ENCODE measurements around the gene NEK8. TPM values are rescaled to one million over a fixed set of nuclear protein-coding genes. Genes with fewer than 3 reads are reported as not detected.

The NEK8 gene
- total RNA-seq, 1 donor from 2014 or later: 3.2 TPM

DNA sequence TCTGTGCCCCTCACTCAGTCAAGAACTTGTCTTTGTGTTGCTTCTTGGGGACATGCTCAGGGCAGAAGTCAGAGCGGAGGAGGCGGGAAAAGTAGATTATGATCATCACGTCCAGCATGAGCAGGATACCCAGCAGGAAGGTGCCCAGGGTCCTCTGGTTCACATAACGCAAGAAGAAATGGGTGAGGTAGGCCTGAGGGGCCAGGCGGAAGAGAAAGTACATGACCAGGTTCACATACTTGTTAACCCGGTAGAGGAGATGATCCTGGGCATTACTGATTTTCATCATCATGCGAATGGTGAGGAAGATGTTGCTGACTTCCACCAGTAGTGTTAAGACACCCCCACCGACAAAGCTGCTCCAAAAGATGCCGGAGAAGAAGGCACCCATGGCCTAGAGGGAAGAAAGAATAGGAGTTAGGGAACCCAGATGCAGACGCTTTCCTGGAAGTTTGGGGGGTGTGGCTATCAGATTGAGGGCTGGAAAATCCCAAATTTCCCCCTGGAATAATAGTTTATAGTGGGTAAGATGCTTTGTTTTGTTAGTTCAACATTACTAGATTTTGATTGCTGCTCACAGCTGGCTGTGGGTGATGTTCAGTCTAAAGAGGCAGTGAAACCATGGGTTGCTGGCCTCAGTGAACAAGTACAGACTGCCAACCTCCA, 4.0 kb upstream of the NEK8 start:
- Histone ChIP-seq H3K36me3 (peaks cover 24 to 36% of the 10 kb centered on the region in 2 donors), H3K27ac (peak overlapping the region; percentile 66 to 93), H3K4me1 (peaks cover 17 to 36% of the 10 kb centered on the region in 2 donors), H3K9me3 (no peaks in the 10 kb centered on the region), H3K4me3 (peak overlapping the region in 1 of 2 donors; percentile 83), H3K27me3 (no peaks in the 10 kb centered on the region)
- no peak for DNase-seq (ENCODE audit: low spot score in 2 of 2)
- intact Hi-C loops (cut with DNase I): loop anchor here (5.0 to 10.0 kb wide), 3 partner anchors 38 to 390 kb away; partner anchors contain the start of gene FLOT2
- TF ChIP-seq, protein P1, sequence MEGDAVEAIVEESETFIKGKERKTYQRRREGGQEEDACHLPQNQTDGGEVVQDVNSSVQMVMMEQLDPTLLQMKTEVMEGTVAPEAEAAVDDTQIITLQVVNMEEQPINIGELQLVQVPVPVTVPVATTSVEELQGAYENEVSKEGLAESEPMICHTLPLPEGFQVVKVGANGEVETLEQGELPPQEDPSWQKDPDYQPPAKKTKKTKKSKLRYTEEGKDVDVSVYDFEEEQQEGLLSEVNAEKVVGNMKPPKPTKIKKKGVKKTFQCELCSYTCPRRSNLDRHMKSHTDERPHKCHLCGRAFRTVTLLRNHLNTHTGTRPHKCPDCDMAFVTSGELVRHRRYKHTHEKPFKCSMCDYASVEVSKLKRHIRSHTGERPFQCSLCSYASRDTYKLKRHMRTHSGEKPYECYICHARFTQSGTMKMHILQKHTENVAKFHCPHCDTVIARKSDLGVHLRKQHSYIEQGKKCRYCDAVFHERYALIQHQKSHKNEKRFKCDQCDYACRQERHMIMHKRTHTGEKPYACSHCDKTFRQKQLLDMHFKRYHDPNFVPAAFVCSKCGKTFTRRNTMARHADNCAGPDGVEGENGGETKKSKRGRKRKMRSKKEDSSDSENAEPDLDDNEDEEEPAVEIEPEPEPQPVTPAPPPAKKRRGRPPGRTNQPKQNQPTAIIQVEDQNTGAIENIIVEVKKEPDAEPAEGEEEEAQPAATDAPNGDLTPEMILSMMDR (IDR thresholded peaks at IDR 0.05): no peak

DNA sequence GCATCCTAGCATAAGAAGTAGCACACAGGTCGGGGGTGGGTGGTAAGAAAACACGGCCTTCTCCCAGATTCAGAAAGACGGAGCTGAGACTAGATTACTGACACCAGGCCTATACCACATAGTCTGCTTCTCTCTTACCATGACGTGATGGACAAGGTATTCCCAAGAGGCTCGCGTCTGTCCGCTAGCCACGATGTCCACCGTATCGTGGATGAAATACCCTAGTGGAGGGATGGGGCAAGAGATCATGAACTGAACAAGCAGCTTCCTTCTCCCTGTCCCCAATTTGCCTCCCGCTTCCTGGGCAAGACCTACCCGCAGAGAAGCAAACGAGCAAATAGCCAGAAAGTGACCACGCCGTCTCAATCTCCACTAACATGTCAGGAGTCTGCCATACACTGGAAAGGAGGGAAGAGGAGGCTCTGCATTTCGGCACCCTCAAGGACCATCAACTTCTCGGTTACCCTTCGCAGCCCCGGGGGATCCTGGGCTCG, 3.4 kb upstream of the NEK8 start:
- intact Hi-C loops (cut with DNase I): loop anchor here (5.0 to 10.0 kb wide), 3 partner anchors 37 to 390 kb away; partner anchors contain the start of gene FLOT2
- Histone ChIP-seq H3K4me3 (peak overlapping the region; percentile 53 to 83), H3K4me1 (peaks cover 17 to 36% of the 10 kb centered on the region in 2 donors), H3K9me3 (no peaks in the 10 kb centered on the region), H3K36me3 (peaks cover 24 to 36% of the 10 kb centered on the region in 2 donors), H3K27ac (peak overlapping the region; percentile 66 to 93), H3K27me3 (no peaks in the 10 kb centered on the region)
- DNase-seq (ENCODE audit: low spot score in 2 of 2): no peak
- TF ChIP-seq, protein P1 (IDR thresholded peaks at IDR 0.05): no peak

DNA sequence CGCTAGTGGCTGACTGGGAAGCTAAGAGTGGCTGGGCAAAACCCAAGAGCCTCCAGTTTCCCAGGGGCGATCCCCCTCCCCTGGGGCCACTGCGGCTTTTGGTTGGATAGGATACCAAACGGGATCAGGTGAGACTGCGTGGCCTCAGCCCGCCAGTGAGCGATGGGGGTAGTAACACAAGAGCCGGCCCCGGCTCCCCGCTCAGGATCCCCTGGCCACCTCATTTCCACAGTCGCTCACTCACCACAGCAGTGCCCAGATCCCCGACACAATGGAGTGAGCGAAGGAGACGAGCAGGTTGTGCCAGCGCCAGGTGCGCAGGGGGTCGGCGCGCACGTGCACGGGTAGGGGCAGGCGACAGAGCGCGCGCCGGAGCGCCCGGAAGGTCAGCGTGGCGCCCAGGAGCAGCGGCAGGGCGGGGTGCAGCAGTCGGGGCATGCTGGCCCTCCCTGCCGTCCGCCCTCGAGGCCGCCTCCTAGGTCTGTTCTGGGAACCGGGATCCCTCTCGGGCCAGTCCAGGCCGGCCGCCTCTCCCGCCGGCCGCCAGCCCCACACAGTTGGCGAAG, 2.8 kb upstream of the NEK8 start:
- Histone ChIP-seq H3K9me3 (no peaks in the 10 kb centered on the region), H3K27ac (peak overlapping the region; percentile 66 to 93), H3K36me3 (peaks cover 24 to 36% of the 10 kb centered on the region in 2 donors), H3K4me3 (peak overlapping the region; percentile 53 to 83), H3K27me3 (no peaks in the 10 kb centered on the region), H3K4me1 (peaks cover 17 to 30% of the 10 kb centered on the region in 2 donors)
- TF ChIP-seq, protein P1 (IDR thresholded peaks at IDR 0.05): no peak
- no peak for DNase-seq (ENCODE audit: low spot score in 2 of 2)
- intact Hi-C loops (cut with DNase I): loop anchor here (2.0 to 10.0 kb wide), 5 partner anchors 37 to 389 kb away; partner anchors contain the start of gene FLOT2

DNA sequence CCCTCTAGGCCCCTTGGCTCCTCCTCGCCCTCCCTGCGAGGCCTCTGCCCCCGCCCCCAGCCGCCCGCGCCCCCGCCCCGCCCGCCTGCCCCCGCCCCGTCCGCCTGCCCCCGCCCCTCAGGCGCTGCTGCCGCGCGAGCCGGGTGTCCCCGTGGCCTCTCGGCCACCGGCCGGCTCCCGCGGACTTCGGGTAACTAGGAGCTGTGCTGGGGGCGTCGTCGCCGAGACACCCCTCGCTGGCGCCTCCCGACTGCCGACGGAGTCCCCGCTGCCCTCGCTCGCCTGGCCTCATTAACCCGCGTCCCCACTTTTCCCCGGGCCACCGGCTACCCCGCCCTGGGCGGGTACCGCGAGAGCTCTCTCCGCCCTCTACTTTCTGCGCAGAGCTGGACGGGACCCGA, 2.4 kb upstream of the NEK8 start, which contains the start of gene TLCD1:
Gene TLCD1 (minus strand): TSS at position 8 of the 401 bp plus-strand sequence. CDS start 136 bp downstream, outside the sequence.
- Histone ChIP-seq H3K36me3 (peaks cover 24 to 35% of the 10 kb centered on the region in 2 donors), H3K9me3 (no peaks in the 10 kb centered on the region), H3K27ac (peak within 1 kb of the TSS; percentile 93 to 95), H3K4me3 (peak within 1 kb of the TSS; percentile 53 to 83), H3K4me1 (peaks cover 13 to 26% of the 10 kb centered on the region in 2 donors), H3K27me3 (no peaks in the 10 kb centered on the region)
- TF ChIP-seq, protein P1 (IDR thresholded peaks at IDR 0.05): no peak
- intact Hi-C loops (cut with DNase I): loop anchor here (2.0 to 10.0 kb wide), 5 partner anchors 36 to 389 kb away; partner anchors contain the start of gene FLOT2
- peak in 1 of 2 donors; percentile 80 for DNase-seq (ENCODE audit: low spot score in 2 of 2)

DNA sequence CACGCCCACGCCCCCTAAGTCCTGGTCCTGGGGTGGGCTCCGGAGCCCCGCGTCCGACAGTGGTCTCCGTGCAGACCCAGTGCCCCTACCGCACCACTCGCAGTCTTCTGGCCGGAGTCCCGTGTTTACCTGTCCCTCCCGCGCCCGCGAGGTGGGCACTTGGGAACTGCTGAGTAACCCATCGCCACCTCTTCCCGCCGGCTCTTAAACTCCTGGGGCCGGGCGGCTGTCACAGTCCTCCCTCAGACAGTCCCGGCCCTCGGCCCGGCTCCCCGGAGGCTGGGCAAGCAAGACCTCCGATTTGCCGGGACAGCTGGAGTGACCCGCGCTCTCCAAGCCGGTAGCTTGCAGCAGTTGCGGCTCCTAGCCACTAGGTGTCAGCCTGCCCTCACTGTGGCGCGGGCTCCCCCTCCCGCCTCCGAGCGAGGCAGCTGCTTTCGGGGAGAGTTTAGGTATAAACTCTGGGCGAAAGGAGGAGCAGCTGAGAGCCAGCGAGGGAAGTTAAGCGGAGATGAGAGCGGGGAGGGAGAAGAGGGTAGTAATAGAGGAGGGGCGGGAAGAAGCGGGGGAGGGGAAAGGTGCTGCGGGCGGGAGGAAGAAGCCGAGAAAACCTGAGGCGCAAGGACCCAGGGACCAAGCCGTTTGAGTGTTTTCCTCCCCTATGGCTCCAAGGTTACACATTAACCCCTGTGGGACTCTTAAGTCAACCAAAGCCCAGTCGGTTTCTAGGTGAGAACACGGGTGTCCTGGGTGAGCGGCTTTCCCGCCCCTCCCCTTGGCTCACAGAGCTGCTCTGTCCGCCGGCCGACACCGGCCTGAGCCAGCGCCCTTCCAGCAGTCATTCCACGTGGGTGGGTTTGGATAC, 1.7 kb upstream of the NEK8 start:
- Histone ChIP-seq H3K9me3 (no peaks in the 10 kb centered on the region), H3K27me3 (no peaks in the 10 kb centered on the region), H3K4me3 (peak overlapping the region; percentile 53 to 83), H3K36me3 (peaks cover 24 to 29% of the 10 kb centered on the region in 2 donors), H3K27ac (peak overlapping the region; percentile 93 to 95), H3K4me1 (peaks cover 13 to 19% of the 10 kb centered on the region in 2 donors)
- DNase-seq (ENCODE audit: low spot score in 2 of 2): peak; percentile 72 to 96
- intact Hi-C loops (cut with DNase I): loop anchor here (1.0 to 10.0 kb wide), 6 partner anchors 23 to 388 kb away; partner anchors contain the start of gene FLOT2
- TF ChIP-seq, protein P1 (IDR thresholded peaks at IDR 0.05): peak; percentile 99 to 100 (median 100)

Data from ascending aorta (tissue), 2 donors.